GM10847 (cell line): ENCODE results near the gene CA4.

ENCODE experiments used
- POLR2A ChIP-seq: IDR thresholded peaks from 2 replicates; pipeline ENCODE4 v1.6.1; 2011; ENCODE audit not compliant: insufficient read length; ENCODE audit errors: extremely low read depth

The CA4 gene

GRCh38 chr17:60135151-60135950 is 14.4 kb upstream of the CA4 start:
- peak; percentile 46 for TF ChIP-seq POLR2A

GRCh38 chr17:60135951-60136666 is 13.7 kb upstream of the CA4 start:
- no peak for TF ChIP-seq POLR2A

- TF ChIP-seq POLR2A = no peak
Observed at GRCh38 chr17:60137731-60138130, 12.0 kb upstream of the CA4 start.

- TF ChIP-seq POLR2A = no peak
Observed at GRCh38 chr17:60138769-60139437, 10.9 kb upstream of the CA4 start.

- TF ChIP-seq POLR2A = no peak
Observed at GRCh38 chr17:60139438-60140285, 10.1 kb upstream of the CA4 start.

GRCh38 chr17:60141111-60142018 is 8.4 kb upstream of the CA4 start:
- no peak for TF ChIP-seq POLR2A

GRCh38 chr17:60142872-60143499 is 6.8 kb upstream of the CA4 start:
- TF ChIP-seq POLR2A = no peak

- no peak for TF ChIP-seq POLR2A
Observed at GRCh38 chr17:60145006-60145935, 4.5 kb upstream of the CA4 start.

- no peak for TF ChIP-seq POLR2A
Observed at GRCh38 chr17:60146206-60146605, 3.6 kb upstream of the CA4 start.

GRCh38 chr17:60147553-60148223 is 2.1 kb upstream of the CA4 start:
- no peak for TF ChIP-seq POLR2A

GRCh38 chr17:60148373-60148772 is 1.4 kb upstream of the CA4 start:
- TF ChIP-seq POLR2A = no peak

- no peak for TF ChIP-seq POLR2A
Observed at GRCh38 chr17:60151355-60151754, 1.6 kb downstream of the CA4 start.
